HG02870 (cell line): Measurements from ENCODE around the gene RASSF1.
A peak's percentile ranks its signal among the peaks of the same experiment; 100 is the strongest.
"Not testable (repeated sequence)": the region's sequence is repeated elsewhere in the genome, so short reads cannot be mapped to it uniquely, and the experiment has no call there.

Experiments used
- ATAC-seq: cut with Tn5 transposase; IDR thresholded peaks from one replicate; pipeline ENCODE4 v1.9.1; 2021; ENCODE audit warnings: mild to moderate bottlenecking, moderate library complexity; ENCODE audit not compliant: unreplicated experiment

RASSF1 gene

GRCh38 chr3:50324351-50325112 is 16.1 kb downstream of the RASSF1 start:
- ATAC-seq, result no peak

- ATAC-seq, result no peak
Observed at GRCh38 chr3:50323614-50324199, 16.9 kb downstream of the RASSF1 start.

GRCh38 chr3:50323092-50323600 is 17.5 kb downstream of the RASSF1 start:
- no peak for ATAC-seq

DNA sequence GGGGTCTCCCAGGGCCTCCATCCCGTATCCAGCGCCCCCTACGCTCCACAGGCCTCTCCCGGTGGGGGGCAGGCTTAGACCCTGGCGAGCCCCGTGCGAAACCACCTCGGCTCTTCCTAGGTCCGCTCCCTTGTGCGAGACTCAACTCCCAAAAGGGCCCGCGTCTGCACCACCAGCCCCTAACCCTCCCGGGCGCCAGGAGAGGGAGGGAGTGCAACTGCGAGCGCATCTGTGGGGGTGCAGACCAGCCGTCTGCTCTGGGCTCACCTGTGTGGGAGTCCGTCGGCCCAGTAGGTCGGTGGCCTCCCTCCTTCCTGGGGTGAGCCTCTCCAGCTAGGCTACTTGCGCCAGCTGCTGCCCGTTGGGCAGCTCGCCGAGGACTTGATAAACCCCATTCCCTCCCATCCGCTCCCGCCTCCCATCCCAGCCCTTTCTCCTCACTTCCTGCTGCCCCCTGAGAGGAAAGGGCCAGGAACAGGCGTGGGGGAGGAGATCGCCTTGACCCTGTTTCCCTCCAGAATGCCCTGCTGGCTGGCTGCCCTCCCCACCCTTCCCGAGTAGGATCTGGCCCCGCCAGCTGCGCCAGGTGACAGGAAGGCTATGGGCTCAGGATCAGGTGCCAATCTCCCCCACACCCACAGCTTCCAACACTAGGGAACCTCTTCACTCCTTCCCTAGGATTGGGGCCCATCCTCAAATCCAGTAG is 18.1 kb downstream of the RASSF1 start, which contains the start of gene HYAL2:
HYAL2 (minus strand) TSS at position 360 of the 706 bp plus-strand sequence. CDS start 2,256 bp downstream, outside the sequence.
- no peak for ATAC-seq

DNA sequence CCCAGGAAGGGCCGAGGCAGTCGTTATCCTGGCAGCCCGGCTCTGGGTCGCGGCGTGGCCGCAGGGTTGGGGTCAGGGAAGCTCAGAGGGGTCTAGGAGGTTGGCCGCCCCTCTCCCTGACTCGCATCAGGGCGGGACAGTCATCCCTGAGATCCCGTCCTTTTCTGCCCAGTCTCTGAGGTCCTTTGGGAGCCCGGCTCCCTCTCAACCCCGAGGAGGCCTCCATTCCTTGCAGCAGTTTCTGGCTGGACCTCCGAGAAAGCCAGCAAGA is 18.6 kb downstream of the RASSF1 start:
- ATAC-seq, result no peak

GRCh38 chr3:50321336-50322114 is 19.1 kb downstream of the RASSF1 start:
- peak; percentile 73 for ATAC-seq

DNA sequence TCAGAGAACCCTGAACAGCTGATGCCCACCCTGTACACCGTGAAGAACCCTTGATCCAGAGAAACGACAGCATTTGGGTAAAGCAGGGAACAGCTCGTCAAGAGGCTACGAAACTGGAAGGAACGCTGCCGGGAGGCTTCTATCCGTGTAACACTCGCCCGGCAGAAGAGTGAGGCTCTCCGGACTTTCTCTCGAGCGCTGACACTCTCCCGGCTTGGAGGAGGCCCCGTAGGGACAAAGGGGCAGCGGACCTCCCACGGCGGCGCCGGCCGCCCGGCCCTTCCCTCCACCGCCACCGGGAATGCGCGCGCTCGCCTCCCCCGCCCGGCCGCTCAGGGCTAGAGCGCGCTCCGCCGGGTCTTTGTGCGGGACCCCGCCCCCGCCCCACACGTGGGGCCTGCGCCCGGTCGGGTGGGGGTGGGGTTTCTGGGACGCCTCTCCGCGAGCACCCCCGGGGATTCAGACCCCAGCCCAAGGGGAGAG is 19.7 kb downstream of the RASSF1 start:
- ATAC-seq, result peak; percentile 47

GRCh38 chr3:50319894-50320625 is 20.6 kb downstream of the RASSF1 start:
- ATAC-seq, result no peak

DNA sequence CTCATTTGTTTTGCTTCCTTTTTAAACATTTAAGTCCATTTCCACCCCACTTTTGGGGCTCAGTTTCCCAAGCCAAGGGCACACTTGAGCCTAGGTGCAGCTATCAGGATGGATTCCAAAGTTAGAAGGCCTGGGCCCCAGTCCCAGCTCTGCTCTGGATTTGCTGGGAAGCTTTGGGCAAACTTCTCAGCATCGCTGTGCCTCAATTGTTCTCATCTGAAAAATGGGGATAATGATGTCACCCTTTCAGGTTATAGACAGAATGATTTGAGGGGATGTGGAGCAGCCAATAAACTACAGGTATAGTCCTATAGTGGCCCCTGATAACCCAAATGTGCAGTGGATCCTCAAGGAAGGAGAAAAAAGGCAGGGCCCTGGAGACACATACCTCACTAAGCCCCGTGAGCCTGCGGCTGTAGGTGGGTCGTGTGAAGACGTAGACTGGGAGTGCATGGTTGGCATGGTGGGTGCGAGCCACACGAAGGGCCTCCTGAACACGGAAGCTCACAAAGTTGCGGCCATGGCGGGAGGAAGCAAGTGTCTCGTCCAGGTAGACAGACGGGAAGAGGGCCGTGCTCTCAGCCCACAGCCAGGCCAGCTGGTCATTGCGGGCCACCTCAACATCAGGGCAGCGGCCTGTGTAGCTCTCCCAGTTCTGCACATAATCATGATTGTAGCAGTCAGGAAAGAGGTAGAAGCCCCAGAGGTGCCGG is 21.3 kb downstream of the RASSF1 start:
- no peak for ATAC-seq

DNA sequence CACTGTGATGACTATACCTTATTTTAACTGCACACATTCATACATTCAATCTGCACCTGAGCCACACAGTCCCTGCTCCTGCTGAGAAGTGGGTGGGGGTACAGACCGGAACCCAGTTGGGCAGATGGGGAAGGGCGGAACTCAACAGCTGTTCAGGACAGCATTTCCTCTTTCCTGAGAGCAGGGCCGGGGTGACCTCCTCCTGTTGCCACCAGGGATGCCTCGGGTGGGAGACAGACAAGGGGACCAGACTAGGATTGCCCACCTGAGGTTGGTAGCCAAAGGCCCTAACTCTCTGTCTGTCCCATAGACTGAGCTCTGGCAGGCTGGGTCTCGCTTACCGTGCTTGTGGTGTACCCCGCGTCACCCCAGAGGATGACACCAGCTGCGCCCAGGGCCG is 22.0 kb downstream of the RASSF1 start:
- no peak for ATAC-seq

GRCh38 chr3:50318163-50318562 is 22.5 kb downstream of the RASSF1 start:
- ATAC-seq, result no peak

- ATAC-seq, result no peak
Observed at GRCh38 chr3:50317300-50317699, 23.3 kb downstream of the RASSF1 start.

- ATAC-seq, result no peak
Observed at GRCh38 chr3:50316657-50317242, 23.9 kb downstream of the RASSF1 start.

GRCh38 chr3:50314816-50315215 is 25.8 kb downstream of the RASSF1 start:
- ATAC-seq, result no peak

GRCh38 chr3:50314342-50314741 is 26.3 kb downstream of the RASSF1 start:
- ATAC-seq, result no peak

DNA sequence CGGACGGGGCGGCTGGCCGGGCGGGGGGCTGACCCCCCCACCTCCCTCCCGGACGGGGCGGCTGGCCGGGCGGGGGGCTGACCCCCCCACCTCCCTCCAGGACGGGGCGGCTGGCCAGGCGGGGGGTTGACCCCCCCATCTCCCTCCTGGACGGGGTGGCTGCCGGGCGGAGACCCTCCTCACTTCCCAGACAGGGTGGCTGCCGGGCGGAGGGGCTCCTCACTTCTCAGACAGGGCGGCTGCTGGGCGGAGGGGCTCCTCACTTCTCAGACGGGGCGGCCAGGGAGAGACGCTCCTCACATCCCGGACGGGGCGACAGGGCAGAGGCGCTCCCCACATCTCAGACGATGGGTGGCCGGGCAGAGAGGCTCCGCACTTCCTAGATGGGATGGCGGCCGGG is 28.6 kb downstream of the RASSF1 start:
- not testable (repeated sequence) for ATAC-seq

- no peak for ATAC-seq
Observed at GRCh38 chr3:50304601-50305000, 36.0 kb downstream of the RASSF1 start.

- no peak for ATAC-seq
Observed at GRCh38 chr3:50303013-50303815, 37.4 kb downstream of the RASSF1 start, which contains the start of gene HYAL1. TSS of gene HYAL1 (minus strand) at chr3:50303574. CDS start at chr3:50302956, 618 bp downstream.
